ENCODE results near the gene TSHZ3. TPM values are rescaled to one million over a fixed set of nuclear protein-coding genes. Genes with fewer than 3 reads are reported as not detected.

Gene TSHZ3
- total and polyA plus RNA-seq, 2 of the 13 experiments (the other 11 are each of a cell fraction or from before 2014, with no cell fraction given) = not detected

DNA sequence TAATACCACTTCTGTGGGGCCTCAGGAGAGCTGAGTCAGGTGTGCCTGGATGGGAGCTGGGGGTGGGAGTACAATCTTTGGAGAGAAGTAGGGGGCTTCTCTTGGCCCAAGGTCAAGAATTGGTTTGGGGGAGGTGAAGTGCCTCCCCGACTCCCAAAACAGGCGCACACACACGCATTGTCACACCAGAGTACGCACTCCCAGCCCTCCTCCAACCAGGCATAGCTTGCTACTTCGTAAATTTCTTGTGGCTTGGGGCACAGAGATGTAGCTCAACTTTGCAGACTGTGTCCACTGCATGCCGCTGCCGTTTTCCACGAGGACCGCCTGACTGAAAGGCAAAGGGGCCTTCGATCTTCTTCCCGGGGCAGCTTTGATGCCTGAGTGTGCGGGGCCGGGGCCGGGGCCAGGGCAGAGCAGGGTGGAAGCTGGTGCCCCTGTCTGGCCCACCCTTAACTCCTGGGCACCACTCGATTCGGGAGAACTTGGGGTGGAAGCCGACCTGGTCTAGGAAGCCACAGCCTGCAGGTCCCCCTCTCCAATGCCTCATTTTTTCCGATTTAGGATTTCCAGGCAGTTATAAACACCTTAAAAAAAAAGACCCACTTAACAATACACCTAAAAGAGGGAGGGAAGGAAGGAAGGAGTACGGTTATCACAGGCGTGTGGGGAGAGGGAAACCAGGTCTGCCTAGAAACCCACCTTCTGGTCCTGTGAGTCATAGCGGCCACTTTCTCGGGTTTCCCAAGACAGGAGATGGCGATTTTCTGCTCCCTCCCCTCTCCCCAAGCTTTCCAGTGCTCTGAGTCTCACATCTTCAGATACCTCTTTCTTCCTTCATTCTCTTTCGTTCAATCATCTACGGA is 5.8 kb upstream of the TSHZ3 start:
- Histone ChIP-seq H2AFZ (ENCODE audit: low read length) (no peak overlapping the region), H3K9me3 (ENCODE audit: low read length) (no peaks in the 10 kb centered on the region), H3K27ac (ENCODE audit: extremely low read length, insufficient read depth, low read length) (no peak overlapping the region), H3K27me3 (ENCODE audit: control insufficient read depth in 1 of 2, insufficient read depth in 2 of 2, low read length in 2 of 2) (peaks cover 1 to 60% of the 10 kb centered on the region in 2 experiments; a peak in 3 of 5 replicates), H3K4me1 (ENCODE audit: insufficient read depth, low read length) (no peaks in the 10 kb centered on the region), H3K4me3 (replicated peaks in 1 of 3; ENCODE audit: insufficient read depth in 1 of 3, low read depth in 2 of 3, low read length in 3 of 3) (no peak overlapping the region), H3K79me2 (ENCODE audit: insufficient read depth, low read length) (no peaks in the 10 kb centered on the region), H3K9ac (ENCODE audit: insufficient read depth, low read depth, low read length) (no peak overlapping the region), H3K4me2 (ENCODE audit: low read depth, low read length) (no peak overlapping the region), H4K20me1 (ENCODE audit: insufficient read depth, low read length) (no peaks in the 10 kb centered on the region), H3K36me3 (replicated peaks in 1 of 2; ENCODE audit: control insufficient read depth in 1 of 2, insufficient read depth in 2 of 2, low read length in 2 of 2) (no peaks in the 10 kb centered on the region)
- BruUV-seq (replicated peaks) = no TSS peak
- ChIA-PET POLR2A (no interaction called here), CTCF (ENCODE audit: low intra/inter-chr PET ratio, low total read pairs) (no interaction called here)
- no peak for DNase-seq (ENCODE audit: low spot score)
- no peak for FAIRE-seq
- intact Hi-C loops (cut with micrococcal nuclease; ENCODE audit: unreplicated experiment) (no loop called here), in situ Hi-C loops (cut with HindIII; ENCODE audit: extremely low pct_ligation_motif_present, low pct_unique_long_range_greater_than_20kb) (no loop called here)
- WGBS (ENCODE audit: low lambda C conversion rate) = 14% methylated on average over 9 of the region's 25 CpGs
- no peak for ATAC-seq
- TF ChIP-seq, protein P1, sequence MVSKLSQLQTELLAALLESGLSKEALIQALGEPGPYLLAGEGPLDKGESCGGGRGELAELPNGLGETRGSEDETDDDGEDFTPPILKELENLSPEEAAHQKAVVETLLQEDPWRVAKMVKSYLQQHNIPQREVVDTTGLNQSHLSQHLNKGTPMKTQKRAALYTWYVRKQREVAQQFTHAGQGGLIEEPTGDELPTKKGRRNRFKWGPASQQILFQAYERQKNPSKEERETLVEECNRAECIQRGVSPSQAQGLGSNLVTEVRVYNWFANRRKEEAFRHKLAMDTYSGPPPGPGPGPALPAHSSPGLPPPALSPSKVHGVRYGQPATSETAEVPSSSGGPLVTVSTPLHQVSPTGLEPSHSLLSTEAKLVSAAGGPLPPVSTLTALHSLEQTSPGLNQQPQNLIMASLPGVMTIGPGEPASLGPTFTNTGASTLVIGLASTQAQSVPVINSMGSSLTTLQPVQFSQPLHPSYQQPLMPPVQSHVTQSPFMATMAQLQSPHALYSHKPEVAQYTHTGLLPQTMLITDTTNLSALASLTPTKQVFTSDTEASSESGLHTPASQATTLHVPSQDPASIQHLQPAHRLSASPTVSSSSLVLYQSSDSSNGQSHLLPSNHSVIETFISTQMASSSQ (IDR thresholded peaks at IDR 0.05; ENCODE audit: low read depth) = no peak
- TF ChIP-seq, protein P1 (CRISPR knock-in tag; IDR thresholded peaks at IDR 0.05; ENCODE audit: borderline replicate concordance) = no peak
- no peak for TF ChIP-seq FOSL2 (CRISPR knock-in tag; IDR thresholded peaks at IDR 0.05)
- TF ChIP-seq ZNF574 (CRISPR knock-in tag; IDR thresholded peaks at IDR 0.05) = no peak
- TF ChIP-seq, protein P2, sequence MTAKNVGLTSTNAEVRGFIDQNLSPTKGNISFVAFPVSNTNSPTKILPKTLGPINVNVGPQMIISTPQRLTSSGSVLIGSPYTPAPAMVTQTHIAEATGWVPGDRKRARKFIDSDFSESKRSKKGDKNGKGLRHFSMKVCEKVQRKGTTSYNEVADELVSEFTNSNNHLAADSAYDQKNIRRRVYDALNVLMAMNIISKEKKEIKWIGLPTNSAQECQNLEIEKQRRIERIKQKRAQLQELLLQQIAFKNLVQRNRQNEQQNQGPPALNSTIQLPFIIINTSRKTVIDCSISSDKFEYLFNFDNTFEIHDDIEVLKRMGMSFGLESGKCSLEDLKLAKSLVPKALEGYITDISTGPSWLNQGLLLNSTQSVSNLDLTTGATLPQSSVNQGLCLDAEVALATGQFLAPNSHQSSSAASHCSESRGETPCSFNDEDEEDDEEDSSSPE (CRISPR knock-in tag; IDR thresholded peaks at IDR 0.05) = no peak

Data from HepG2 (cell line).